Neural cell (in vitro differentiated cells): ENCODE results near the gene ADGRD2. TPM values are rescaled to one million over a fixed set of nuclear protein-coding genes. Genes with fewer than 3 reads are reported as not detected.

Experiments
- H2AFZ ChIP-seq: fragments of 200-600, 300-800 bp; sonication (generic), shearing (Covaris generic); 2 replicates; pipeline ENCODE4 v1.6.0; 2014; ENCODE audit warnings: low read depth, mild to moderate bottlenecking, antibody characterized with exemption, low read length, moderate library complexity
- H3F3A ChIP-seq: fragments of 200-600 bp; shearing (Covaris generic); 2 replicates; pipeline ENCODE4 v1.6.1; 2016; ENCODE audit warnings: mild to moderate bottlenecking, moderate library complexity, mixed read lengths, antibody characterized with exemption, low read length; ENCODE audit not compliant: insufficient read depth, poor library complexity, severe bottlenecking
- H3K27ac ChIP-seq: fragments of 200-600, 300-800 bp; sonication (generic), shearing (Covaris generic); 2 replicates; pipeline ENCODE4 v1.5.1; 2014; ENCODE audit warnings: mild to moderate bottlenecking, low read length, moderate library complexity
- H3K27me3 ChIP-seq: fragments of 300-800, 200-600 bp; sonication (generic), shearing (Covaris generic); 2 replicates; pipeline ENCODE4 v1.6.0; 2014; ENCODE audit warnings: mild to moderate bottlenecking, low read depth, low read length, moderate library complexity; ENCODE audit not compliant: insufficient read depth
- H3K36me3 ChIP-seq: fragments of 300-800, 200-600 bp; sonication (generic), shearing (Covaris generic); 2 replicates; pipeline ENCODE4 v1.5.1; 2014; ENCODE audit warnings: mild to moderate bottlenecking, antibody characterized with exemption, low read length, moderate library complexity; ENCODE audit not compliant: insufficient read depth
- H3K4me2 ChIP-seq: fragments of 300-800, 200-600 bp; sonication (generic), shearing (Covaris generic); 2 replicates; pipeline ENCODE4 v1.6.0; 2014; ENCODE audit warnings: mild to moderate bottlenecking, low read length
- H3K4me3 ChIP-seq: fragments of 300-800, 200-600 bp; sonication (generic), shearing (Covaris generic); 2 replicates; pipeline ENCODE4 v1.5.1; 2014; ENCODE audit warnings: mild to moderate bottlenecking, low read length, moderate library complexity
- H3K79me2 ChIP-seq: fragments of 200-600 bp; shearing (Covaris generic); replicated peaks from 2 replicates; pipeline ENCODE4 v1.6.0; 2014; ENCODE audit warnings: mild to moderate bottlenecking, low read length, moderate library complexity; ENCODE audit not compliant: insufficient read depth
- H3K9ac ChIP-seq: fragments of 300-800, 200-600 bp; sonication (generic), shearing (Covaris generic); 2 replicates; pipeline ENCODE4 v1.6.1; 2016; ENCODE audit warnings: mild to moderate bottlenecking, low read length, mixed read lengths
- H3K9me2 ChIP-seq: fragments of 200-600 bp; shearing (Covaris generic); 2 replicates; pipeline ENCODE4 v1.6.1; 2016; ENCODE audit warnings: mild to moderate bottlenecking, low read length, mixed read lengths; ENCODE audit not compliant: insufficient read depth
- H3K9me3 ChIP-seq: fragments of 200-600, 300-800 bp; sonication (generic), shearing (Covaris generic); 2 replicates; pipeline ENCODE4 v1.6.1; 2016; ENCODE audit warnings: mild to moderate bottlenecking, mixed run types, low read length, moderate library complexity, mixed read lengths
- H4K20me1 ChIP-seq: fragments of 200-600 bp; shearing (Covaris generic); 2 replicates; pipeline ENCODE4 v1.6.1; 2016; ENCODE audit warnings: mild to moderate bottlenecking, mixed run types; ENCODE audit not compliant: insufficient read depth
- EP300 ChIP-seq: fragments of 450-650 bp; conservative IDR thresholded peaks from 2 replicates; pipeline ENCODE4 v1.6.1; 2014; ENCODE audit warnings: antibody characterized with exemption, mild to moderate bottlenecking, moderate library complexity; ENCODE audit not compliant: poor library complexity, severe bottlenecking
- EZH2 ChIP-seq: fragments of 200-600, 300-800 bp; shearing (Covaris generic), sonication (generic); IDR thresholded peaks from 2 replicates; pipeline ENCODE4 v1.6.1; 2014; ENCODE audit warnings: antibody characterized with exemption, low read length, borderline replicate concordance, mild to moderate bottlenecking; ENCODE audit not compliant: insufficient read depth, poor library complexity, severe bottlenecking
- MXI1 ChIP-seq: fragments of 450-650 bp; conservative IDR thresholded peaks from 2 replicates; pipeline ENCODE4 v1.6.1; 2014; ENCODE audit warnings: antibody characterized with exemption, mild to moderate bottlenecking; ENCODE audit not compliant: poor library complexity, severe bottlenecking
- POLR2AphosphoS5 ChIP-seq: IDR thresholded peaks from 2 replicates; pipeline ENCODE4 v1.6.1; 2012
- RAD21 ChIP-seq: fragments of 450-650 bp; conservative IDR thresholded peaks from 2 replicates; pipeline ENCODE4 v1.6.1; 2014; ENCODE audit warnings: antibody characterized with exemption, mild to moderate bottlenecking, moderate library complexity
- SMC3 ChIP-seq: fragments of 450-650 bp; conservative IDR thresholded peaks from 2 replicates; pipeline ENCODE4 v1.6.1; 2014; ENCODE audit warnings: antibody characterized with exemption, mild to moderate bottlenecking, moderate library complexity; ENCODE audit not compliant: poor library complexity
- TAF1 ChIP-seq: IDR thresholded peaks from 2 replicates; pipeline ENCODE4 v1.6.1; 2012; ENCODE audit warnings: low read depth
- polyA plus RNA-seq: library from polyadenylated mRNA; depleted of rRNA; stranded (reverse); fragments of >200 nt; gene quantifications from 2 replicates; pipeline ENCODE4 v1.2.3, GENCODE V29; 2014
- TF ChIP-seq, protein P1 (sequence below): IDR thresholded peaks from 2 replicates; pipeline ENCODE4 v1.6.1; 2012; ENCODE audit warnings: borderline replicate concordance
- TF ChIP-seq, protein P2 (sequence below): fragments of 450-650 bp; IDR thresholded peaks from 2 replicates; pipeline ENCODE4 v1.5.1; 2014; ENCODE audit warnings: antibody characterized with exemption, mild to moderate bottlenecking, moderate library complexity; ENCODE audit not compliant: poor library complexity, severe bottlenecking

The ADGRD2 gene
- polyA plus RNA-seq, 1 donor from 2014 or later: not detected

DNA sequence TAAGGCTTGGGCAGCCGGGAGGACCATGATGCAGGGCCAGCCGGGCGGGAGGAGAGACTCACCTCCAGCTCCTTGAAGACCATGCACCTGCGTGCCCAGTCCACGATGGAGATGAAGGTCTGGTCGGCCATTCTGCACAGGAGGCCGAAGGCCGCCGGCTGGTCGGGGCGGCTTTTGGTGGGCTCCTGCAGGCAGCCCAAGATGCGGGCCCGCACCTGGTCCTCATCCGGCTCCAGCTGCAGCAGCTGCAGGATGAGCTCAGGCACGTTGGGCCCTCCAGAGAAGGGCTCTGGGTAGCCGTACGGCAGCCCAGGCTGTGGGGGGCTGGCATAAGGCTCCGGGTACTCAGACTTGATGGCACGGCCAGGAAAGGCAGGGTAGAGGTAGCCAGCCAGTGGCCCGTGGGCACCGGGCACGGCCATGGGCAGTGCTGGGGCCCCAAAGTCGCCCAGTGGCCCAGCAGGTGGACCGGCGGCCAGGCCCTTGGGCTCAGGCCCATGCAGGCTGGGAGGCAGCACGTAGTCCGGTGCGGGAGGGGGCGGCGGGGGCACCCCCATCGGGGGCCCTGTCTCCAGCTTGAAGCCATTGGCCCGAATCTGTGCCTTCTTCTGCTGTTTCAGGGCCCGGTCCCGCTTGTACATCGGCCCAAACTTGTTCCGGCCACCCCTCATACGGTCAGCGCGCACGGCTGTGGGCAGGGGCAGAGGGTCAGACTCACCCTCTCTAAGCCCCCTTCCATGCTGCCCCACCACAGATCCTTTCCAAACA is 50.0 kb downstream of the ADGRD2 start:
- Histone ChIP-seq H3F3A (no peaks in the 10 kb centered on the region), H3K4me3 (no peak overlapping the region), H3K9me2 (no peaks in the 10 kb centered on the region), H3K27me3 (peaks cover 43% of the 10 kb centered on the region), H3K9ac (no peak overlapping the region), H4K20me1 (no peaks in the 10 kb centered on the region), H3K9me3 (no peaks in the 10 kb centered on the region), H3K4me2 (no peak overlapping the region), H2AFZ (no peak overlapping the region), H3K27ac (no peak overlapping the region), H3K79me2 (no peaks in the 10 kb centered on the region), H3K36me3 (no peaks in the 10 kb centered on the region)
- no peak for TF ChIP-seq POLR2AphosphoS5
- no peak for TF ChIP-seq MXI1
- TF ChIP-seq RAD21: no peak
- TF ChIP-seq, protein P1, sequence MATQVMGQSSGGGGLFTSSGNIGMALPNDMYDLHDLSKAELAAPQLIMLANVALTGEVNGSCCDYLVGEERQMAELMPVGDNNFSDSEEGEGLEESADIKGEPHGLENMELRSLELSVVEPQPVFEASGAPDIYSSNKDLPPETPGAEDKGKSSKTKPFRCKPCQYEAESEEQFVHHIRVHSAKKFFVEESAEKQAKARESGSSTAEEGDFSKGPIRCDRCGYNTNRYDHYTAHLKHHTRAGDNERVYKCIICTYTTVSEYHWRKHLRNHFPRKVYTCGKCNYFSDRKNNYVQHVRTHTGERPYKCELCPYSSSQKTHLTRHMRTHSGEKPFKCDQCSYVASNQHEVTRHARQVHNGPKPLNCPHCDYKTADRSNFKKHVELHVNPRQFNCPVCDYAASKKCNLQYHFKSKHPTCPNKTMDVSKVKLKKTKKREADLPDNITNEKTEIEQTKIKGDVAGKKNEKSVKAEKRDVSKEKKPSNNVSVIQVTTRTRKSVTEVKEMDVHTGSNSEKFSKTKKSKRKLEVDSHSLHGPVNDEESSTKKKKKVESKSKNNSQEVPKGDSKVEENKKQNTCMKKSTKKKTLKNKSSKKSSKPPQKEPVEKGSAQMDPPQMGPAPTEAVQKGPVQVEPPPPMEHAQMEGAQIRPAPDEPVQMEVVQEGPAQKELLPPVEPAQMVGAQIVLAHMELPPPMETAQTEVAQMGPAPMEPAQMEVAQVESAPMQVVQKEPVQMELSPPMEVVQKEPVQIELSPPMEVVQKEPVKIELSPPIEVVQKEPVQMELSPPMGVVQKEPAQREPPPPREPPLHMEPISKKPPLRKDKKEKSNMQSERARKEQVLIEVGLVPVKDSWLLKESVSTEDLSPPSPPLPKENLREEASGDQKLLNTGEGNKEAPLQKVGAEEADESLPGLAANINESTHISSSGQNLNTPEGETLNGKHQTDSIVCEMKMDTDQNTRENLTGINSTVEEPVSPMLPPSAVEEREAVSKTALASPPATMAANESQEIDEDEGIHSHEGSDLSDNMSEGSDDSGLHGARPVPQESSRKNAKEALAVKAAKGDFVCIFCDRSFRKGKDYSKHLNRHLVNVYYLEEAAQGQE: no peak
- TF ChIP-seq EP300: no peak
- no peak for TF ChIP-seq TAF1

DNA sequence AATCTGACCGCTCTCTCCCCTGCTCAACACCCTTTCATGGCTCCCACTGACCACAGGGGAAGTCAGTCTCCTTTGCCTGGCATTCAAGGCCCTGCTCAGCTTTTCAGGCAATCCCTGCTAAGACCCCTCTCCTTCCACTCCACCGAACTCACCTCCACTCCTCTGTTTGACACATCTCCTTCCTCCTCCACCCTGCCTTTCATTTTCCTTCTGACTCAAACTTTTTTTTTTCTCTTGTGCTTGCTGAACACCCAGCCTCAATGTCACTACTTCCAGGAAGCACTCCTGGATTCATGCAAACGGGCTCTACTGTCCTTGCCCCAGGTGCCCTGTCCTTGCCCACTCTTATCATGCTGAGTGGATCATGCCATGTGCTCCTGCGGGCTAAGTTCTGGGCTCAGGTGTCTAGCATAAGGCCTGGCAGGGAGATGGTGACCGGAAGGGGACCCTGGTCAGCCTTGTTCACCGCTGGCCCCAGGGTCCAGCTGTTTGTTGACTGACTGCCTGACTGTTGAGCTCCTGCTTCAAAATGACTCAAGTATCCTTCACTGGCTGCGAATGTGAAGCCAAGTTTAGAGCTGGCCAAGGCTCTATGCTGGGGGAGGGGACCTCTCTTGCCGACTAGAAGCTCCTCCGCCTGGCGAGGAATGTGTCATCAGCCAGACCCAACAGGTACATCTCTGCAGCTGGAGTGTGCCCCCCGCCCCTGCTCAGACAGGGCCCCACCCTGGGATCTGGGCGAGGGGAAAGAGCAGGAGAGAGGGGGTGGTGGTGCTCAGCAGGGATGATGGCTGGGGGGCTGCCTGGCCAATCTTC is 50.8 kb downstream of the ADGRD2 start:
- no peaks in the 10 kb centered on the region for H3K79me2 ChIP-seq
- no peak overlapping the region for H3K4me3 ChIP-seq
- H3K4me2 ChIP-seq: no peak overlapping the region
- H2AFZ ChIP-seq: no peak overlapping the region
- no peak overlapping the region for H3K27ac ChIP-seq
- TF ChIP-seq EP300 (no peak), TAF1 (no peak), POLR2AphosphoS5 (no peak), RAD21 (no peak), MXI1 (no peak), SMC3 (no peak), EZH2 (no peak)
- TF ChIP-seq, protein P2, sequence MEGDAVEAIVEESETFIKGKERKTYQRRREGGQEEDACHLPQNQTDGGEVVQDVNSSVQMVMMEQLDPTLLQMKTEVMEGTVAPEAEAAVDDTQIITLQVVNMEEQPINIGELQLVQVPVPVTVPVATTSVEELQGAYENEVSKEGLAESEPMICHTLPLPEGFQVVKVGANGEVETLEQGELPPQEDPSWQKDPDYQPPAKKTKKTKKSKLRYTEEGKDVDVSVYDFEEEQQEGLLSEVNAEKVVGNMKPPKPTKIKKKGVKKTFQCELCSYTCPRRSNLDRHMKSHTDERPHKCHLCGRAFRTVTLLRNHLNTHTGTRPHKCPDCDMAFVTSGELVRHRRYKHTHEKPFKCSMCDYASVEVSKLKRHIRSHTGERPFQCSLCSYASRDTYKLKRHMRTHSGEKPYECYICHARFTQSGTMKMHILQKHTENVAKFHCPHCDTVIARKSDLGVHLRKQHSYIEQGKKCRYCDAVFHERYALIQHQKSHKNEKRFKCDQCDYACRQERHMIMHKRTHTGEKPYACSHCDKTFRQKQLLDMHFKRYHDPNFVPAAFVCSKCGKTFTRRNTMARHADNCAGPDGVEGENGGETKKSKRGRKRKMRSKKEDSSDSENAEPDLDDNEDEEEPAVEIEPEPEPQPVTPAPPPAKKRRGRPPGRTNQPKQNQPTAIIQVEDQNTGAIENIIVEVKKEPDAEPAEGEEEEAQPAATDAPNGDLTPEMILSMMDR: no peak
- TF ChIP-seq, protein P1: no peak
- no peaks in the 10 kb centered on the region for H3K9me3 ChIP-seq
- no peaks in the 10 kb centered on the region for H4K20me1 ChIP-seq
- H3F3A ChIP-seq: no peaks in the 10 kb centered on the region
- H3K9me2 ChIP-seq: no peaks in the 10 kb centered on the region
- H3K9ac ChIP-seq: no peak overlapping the region
- peaks cover 51% of the 10 kb centered on the region for H3K27me3 ChIP-seq
- no peaks in the 10 kb centered on the region for H3K36me3 ChIP-seq
